OCI-LY7 (cell line): ENCODE results near the gene SERINC2. TPM values are rescaled to one million over a fixed set of nuclear protein-coding genes. Genes with fewer than 3 reads are reported as not detected.

Source experiments
- BruUV-seq: library from RNA; stranded (reverse); fragments of 400-500 nt; replicated peaks from 2 replicates; lab custom pipeline; 2021; lab: Mats Ljungman, UMichigan
- CTCF ChIA-PET: fragments of 300-600 bp; sonication (Branson Sonifier 250); formaldehyde crosslinking; loops from one replicate; lab custom pipeline; 2022; ENCODE audit warnings: antibody characterized with exemption; ENCODE audit not compliant: unreplicated experiment; lab: Charles Lee
- POLR2A ChIA-PET: fragments of 300-600 bp; sonication (Branson Sonifier 250); formaldehyde crosslinking; loops from one replicate; lab custom pipeline; 2022; ENCODE audit warnings: antibody characterized with exemption; lab: Charles Lee
- DNase-seq: peaks from one replicate; pipeline ENCODE4 v3.0.0-alpha.2; 2015; ENCODE audit warnings: low spot score
- H2AFZ ChIP-seq: fragments of 200-600 bp; sonication (generic), shearing (Covaris generic); 2 replicates; pipeline ENCODE4 v1.6.1; 2014; ENCODE audit warnings: mild to moderate bottlenecking, antibody characterized with exemption, low read length, moderate library complexity
- H3K27ac ChIP-seq: fragments of 200-600 bp; sonication (generic); 2 replicates; pipeline ENCODE4 v1.5.1; 2014; ENCODE audit warnings: mixed run types, low read depth, mild to moderate bottlenecking, moderate library complexity, low read length, inconsistent platforms; ENCODE audit not compliant: poor library complexity, severe bottlenecking
- H3K36me3 ChIP-seq: fragments of 200-600 bp; sonication (generic); 2 replicates; pipeline ENCODE4 v1.6.1; 2014; ENCODE audit warnings: mild to moderate bottlenecking, antibody characterized with exemption, low read length, moderate library complexity, mixed read lengths; ENCODE audit not compliant: insufficient read depth
- H3K4me1 ChIP-seq: fragments of 200-600 bp; sonication (generic); 2 replicates; pipeline ENCODE4 v1.5.1; 2014; ENCODE audit warnings: mild to moderate bottlenecking, low read length; ENCODE audit not compliant: insufficient read depth, poor library complexity, severe bottlenecking
- H3K4me2 ChIP-seq: fragments of 200-600 bp; sonication (generic); 2 replicates; pipeline ENCODE4 v1.6.1; 2014; ENCODE audit warnings: mild to moderate bottlenecking, low read length
- H3K4me3 ChIP-seq: fragments of 200-600 bp; sonication (generic); 2 replicates; pipeline ENCODE4 v1.5.1; 2014; ENCODE audit warnings: mild to moderate bottlenecking, low read depth, low read length; ENCODE audit not compliant: poor library complexity, severe bottlenecking
- H3K79me2 ChIP-seq: fragments of 200-600 bp; sonication (generic); 2 replicates; pipeline ENCODE4 v1.6.1; 2016; ENCODE audit warnings: low read depth, mild to moderate bottlenecking, low read length, moderate library complexity, mixed read lengths; ENCODE audit not compliant: insufficient read depth
- H3K9me2 ChIP-seq: fragments of 200-600 bp; sonication (generic); 2 replicates; pipeline ENCODE4 v1.6.1; 2016; ENCODE audit warnings: mild to moderate bottlenecking, low read length, mixed read lengths; ENCODE audit not compliant: insufficient read depth
- H3K9me3 ChIP-seq: fragments of 200-600 bp; sonication (generic); 2 replicates; pipeline ENCODE4 v1.6.1; 2014; ENCODE audit warnings: mild to moderate bottlenecking, mixed run types, low read length, mixed read lengths
- H4K20me1 ChIP-seq: fragments of 200-600 bp; sonication (generic); 2 replicates; pipeline ENCODE4 v1.6.1; 2014; ENCODE audit warnings: mild to moderate bottlenecking, antibody characterized with exemption, low read length, moderate library complexity, mixed read lengths; ENCODE audit not compliant: insufficient read depth
- CTCF ChIP-seq: fragments of 200-600 bp; sonication (generic); conservative IDR thresholded peaks from 2 replicates; pipeline ENCODE4 v1.5.1; 2014; ENCODE audit warnings: mild to moderate bottlenecking, antibody characterized with exemption, low read length, moderate library complexity, mixed read lengths
- EZH2phosphoT487 ChIP-seq: fragments of 200-600 bp; sonication (generic); IDR thresholded peaks from 2 replicates; pipeline ENCODE4 v1.6.1; 2018; ENCODE audit warnings: low read depth, borderline replicate concordance, mild to moderate bottlenecking, mixed run types, antibody characterized with exemption, low read length, moderate library complexity, mixed read lengths
- intact Hi-C: fragments of 100-400 bp; cut with micrococcal nuclease; formaldehyde crosslinking; loops from one replicate; pipeline ENCODE4 v1.10.0; 2022; ENCODE audit not compliant: unreplicated experiment
- total RNA-seq, 2 experiments: library from RNA; depleted of rRNA in 1 of 2; stranded (reverse); fragments of >200 nt in 1 of 2; shearing (Covaris generic) in 1 of 2; gene quantifications; 2 replicates each; pipeline ENCODE4 v1.2.3, GENCODE V29; 2014 to 2022

The SERINC2 gene
- total RNA-seq, 2 experiments from 2014 or later, result 3.5 to 11.1 TPM

- no peak for DNase-seq
- Histone ChIP-seq H3K9me3 (no peaks in the 10 kb centered on the region), H3K27ac (no peak overlapping the region), H3K4me3 (no peak overlapping the region), H3K4me2 (no peak overlapping the region), H3K9me2 (no peaks in the 10 kb centered on the region), H2AFZ (no peak overlapping the region), H4K20me1 (no peaks in the 10 kb centered on the region), H3K79me2 (no peaks in the 10 kb centered on the region), H3K36me3 (peaks cover 30% of the 10 kb centered on the region; the same call in 1 of the 2 replicates), H3K4me1 (no peaks in the 10 kb centered on the region)
- CTCF ChIA-PET, result no interaction called here
- POLR2A ChIA-PET, result interaction anchor here (1.1 kb wide), 1 partner anchor 52 kb away, joined by 3 read pairs; no protein-coding TSS in a partner anchor
- intact Hi-C loops, result no loop called here
- TF ChIP-seq EZH2phosphoT487 (no peak), CTCF (no peak)
- no TSS peak for BruUV-seq
These were observed 46.2 kb upstream of the SERINC2 start for GRCh38 chr1:31366796-31367195.

- Histone ChIP-seq H3K79me2 (no peaks in the 10 kb centered on the region), H3K4me1 (no peaks in the 10 kb centered on the region), H3K4me2 (no peak overlapping the region), H2AFZ (no peak overlapping the region), H3K27ac (no peak overlapping the region), H3K4me3 (no peak overlapping the region), H3K9me3 (no peaks in the 10 kb centered on the region), H4K20me1 (no peaks in the 10 kb centered on the region), H3K36me3 (peaks cover 21% of the 10 kb centered on the region; the same call in 1 of the 2 replicates), H3K9me2 (no peaks in the 10 kb centered on the region)
- BruUV-seq, result no TSS peak
- ChIA-PET CTCF (no interaction called here), POLR2A (no interaction called here)
- intact Hi-C loops, result no loop called here
- no peak for DNase-seq
- TF ChIP-seq CTCF, result no peak
- no peak for TF ChIP-seq EZH2phosphoT487
These were observed 44.4 kb upstream of the SERINC2 start for GRCh38 chr1:31368611-31369107.

GRCh38 chr1:31370021-31370420, 43.0 kb upstream of the SERINC2 start:
- Histone ChIP-seq H3K4me3 (no peak overlapping the region), H3K9me2 (no peaks in the 10 kb centered on the region), H3K36me3 (peaks cover 8% of the 10 kb centered on the region; the same call in 1 of the 2 replicates), H3K4me2 (no peak overlapping the region), H4K20me1 (no peaks in the 10 kb centered on the region), H3K9me3 (no peaks in the 10 kb centered on the region), H3K27ac (no peak overlapping the region), H3K4me1 (no peaks in the 10 kb centered on the region), H2AFZ (no peak overlapping the region), H3K79me2 (no peaks in the 10 kb centered on the region)
- BruUV-seq, result no TSS peak
- no peak for DNase-seq
- ChIA-PET POLR2A (interaction anchor here (0.7 kb wide), 1 partner anchor 125 kb away, joined by 4 read pairs; no protein-coding TSS in a partner anchor), CTCF (no interaction called here)
- intact Hi-C loops, result no loop called here
- TF ChIP-seq CTCF, result no peak
- no peak for TF ChIP-seq EZH2phosphoT487
